ENCODE data around the gene BRINP2. TPM values are rescaled to one million over a fixed set of nuclear protein-coding genes. Genes with fewer than 3 reads are reported as not detected.

Gene BRINP2
- total and polyA plus RNA-seq, 4 donors, result 0.05 to 0.75 (median 0.36) TPM

- no peak for TF ChIP-seq NR2F2 (IDR thresholded peaks at IDR 0.05)
- no peak for TF ChIP-seq FOXA1 (IDR thresholded peaks at IDR 0.05)
Observed at GRCh38 chr1:177278626-177279390, 108.0 kb downstream of the BRINP2 start (continued).

GRCh38 chr1:177281901-177282300, 111.1 kb downstream of the BRINP2 start:
- TF ChIP-seq NR2F2 (IDR thresholded peaks at IDR 0.05) (no peak), EGR1 (IDR thresholded peaks at IDR 0.05; ENCODE audit: low read depth in 2 of 2) (no peak), TAF1 (conservative IDR thresholded peaks at IDR 0.05) (no peak), GABPA (IDR thresholded peaks at IDR 0.05 in 1 of 2, conservative IDR thresholded peaks at IDR 0.05 in 1 of 2) (no peak), FOXA1 (IDR thresholded peaks at IDR 0.05) (no peak), REST (IDR thresholded peaks at IDR 0.05) (no peak), SP1 (IDR thresholded peaks at IDR 0.05) (no peak), RXRA (IDR thresholded peaks at IDR 0.05) (no peak), YY1 (IDR thresholded peaks at IDR 0.05) (no peak), HNF4A (conservative IDR thresholded peaks at IDR 0.05) (no peak)
- Histone ChIP-seq H3K4me1 (ENCODE audit: control insufficient read depth in 4 of 4, insufficient read depth in 4 of 4, low read length in 3 of 4) (no peaks in the 10 kb centered on the region), H3K4me3 (ENCODE audit: low read depth in 1 of 3, low read length in 3 of 3) (no peak overlapping the region), H3K9ac (ENCODE audit: low read depth in 1 of 2, low read length in 2 of 2) (no peak overlapping the region), H3K36me3 (ENCODE audit: control insufficient read depth in 4 of 4, insufficient read depth in 3 of 4, low read depth in 1 of 4, low read length in 3 of 4) (no peaks in the 10 kb centered on the region), H3K27me3 (ENCODE audit: control insufficient read depth in 4 of 4, insufficient read depth in 4 of 4, low read length in 3 of 4) (no peaks in the 10 kb centered on the region), H3K9me3 (ENCODE audit: control insufficient read depth in 4 of 4, low read length in 3 of 4) (no peaks in the 10 kb centered on the region), H3K27ac (ENCODE audit: low read depth in 1 of 2, low read length in 2 of 2) (no peak overlapping the region)
- no peak for DNase-seq (ENCODE audit: low spot score)
- WGBS, result 79% methylated on average over 5 of the region's 5 CpGs

GRCh38 chr1:177282976-177283375, 112.2 kb downstream of the BRINP2 start:
- no peaks in the 10 kb centered on the region for H3K36me3 ChIP-seq (ENCODE audit: control insufficient read depth in 4 of 4, insufficient read depth in 3 of 4, low read depth in 1 of 4, low read length in 3 of 4)
- H3K27me3 ChIP-seq (ENCODE audit: control insufficient read depth in 4 of 4, insufficient read depth in 4 of 4, low read length in 3 of 4), result no peaks in the 10 kb centered on the region
- no peaks in the 10 kb centered on the region for H3K9me3 ChIP-seq (ENCODE audit: control insufficient read depth in 4 of 4, low read length in 3 of 4)
- H3K27ac ChIP-seq (ENCODE audit: low read depth in 1 of 2, low read length in 2 of 2), result no peak overlapping the region
- TF ChIP-seq RAD21 (IDR thresholded peaks at IDR 0.05) (no peak), JUND (IDR thresholded peaks at IDR 0.05) (no peak), SP1 (IDR thresholded peaks at IDR 0.05) (no peak), FOXA1 (IDR thresholded peaks at IDR 0.05) (no peak), ATF3 (IDR thresholded peaks at IDR 0.05) (no peak)
- no peak overlapping the region for H3K4me3 ChIP-seq (ENCODE audit: low read depth in 1 of 3, low read length in 3 of 3)
- DNase-seq (ENCODE audit: low spot score), result no peak
- no peak overlapping the region for H3K9ac ChIP-seq (ENCODE audit: low read depth in 1 of 2, low read length in 2 of 2)
- H3K4me1 ChIP-seq (ENCODE audit: control insufficient read depth in 4 of 4, insufficient read depth in 4 of 4, low read length in 3 of 4), result no peaks in the 10 kb centered on the region
- WGBS, result 72% methylated on average over 1 of the region's 1 CpG
